ENCODE measurements around the gene COL18A1.

COL18A1 gene

DNA sequence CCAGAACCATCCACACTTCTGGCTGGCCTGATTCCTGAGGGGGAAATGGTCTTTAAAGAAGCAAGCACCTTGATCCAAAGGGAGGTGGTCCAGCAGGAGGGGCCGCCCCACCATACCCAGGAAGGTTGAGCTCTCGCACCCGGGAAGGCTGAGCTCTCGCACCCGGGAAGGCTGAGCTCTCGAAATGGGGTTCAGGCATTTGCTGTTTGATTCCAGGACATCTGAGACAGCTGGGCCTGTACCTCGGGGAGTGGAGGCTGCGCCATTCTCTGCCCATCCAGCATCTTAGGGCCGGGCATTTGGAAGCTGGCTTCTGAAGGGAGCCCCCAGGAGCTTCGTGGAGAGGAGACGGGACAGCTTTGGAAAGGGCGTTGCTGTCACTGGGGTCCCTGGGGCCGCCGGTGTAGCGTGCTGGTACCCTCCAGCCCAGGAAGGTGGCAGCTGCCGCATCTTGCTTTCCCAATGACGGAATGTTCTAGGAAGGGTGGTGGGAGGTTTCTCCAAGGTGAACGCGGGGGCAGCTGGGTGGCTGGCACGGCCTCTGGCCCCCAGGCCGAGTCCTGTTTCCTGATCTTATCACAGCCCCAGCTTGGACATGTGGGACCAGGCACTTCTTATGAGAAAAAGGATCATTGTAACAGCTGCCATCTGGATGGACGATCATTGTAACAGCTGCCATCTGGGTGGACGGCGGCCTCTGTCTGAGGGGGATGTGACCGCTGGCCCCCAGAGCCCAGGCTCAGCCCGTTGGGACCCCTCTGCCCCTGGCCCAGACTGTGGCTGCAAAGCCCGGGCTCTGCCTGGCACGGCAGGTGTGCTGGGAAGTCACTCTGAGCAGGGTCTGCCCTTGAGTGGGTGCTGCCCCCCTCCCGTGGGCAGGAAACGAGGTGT lies 61.6 kb downstream of the COL18A1 start:
- H4K20me1 ChIP-seq (ENCODE audit: insufficient read depth, low read length) = no peaks in the 10 kb centered on the region

DNA sequence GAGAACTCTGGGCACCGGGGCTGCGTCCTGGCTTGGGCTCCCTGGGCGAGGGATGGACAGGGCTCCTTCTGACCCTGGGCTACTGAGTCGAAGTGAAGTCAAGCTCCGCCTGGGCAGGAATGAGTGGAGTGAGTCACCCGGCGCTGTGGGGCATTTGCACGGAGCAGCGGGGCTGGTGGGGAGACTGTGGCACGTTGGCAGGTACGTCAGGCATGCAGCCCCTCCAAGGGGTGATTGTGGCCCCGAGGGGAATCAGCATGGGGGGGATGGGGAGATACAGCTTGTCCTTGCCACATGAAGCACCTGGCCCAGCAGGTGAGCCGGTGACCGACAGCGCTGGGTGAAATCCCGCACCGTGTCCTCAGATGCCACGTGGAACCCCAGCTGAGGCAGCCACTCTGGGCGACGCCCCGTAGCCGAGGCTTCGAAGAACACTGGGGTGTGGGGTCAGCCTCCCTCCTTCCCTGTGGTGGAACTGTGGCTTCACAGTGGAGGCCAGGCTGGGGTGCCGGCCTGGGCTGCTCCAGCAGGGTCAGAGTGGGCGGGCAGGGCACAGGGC lies 62.3 kb downstream of the COL18A1 start:
- no peaks in the 10 kb centered on the region for H3K4me1 ChIP-seq (ENCODE audit: low read length)
- TF ChIP-seq, protein P1, sequence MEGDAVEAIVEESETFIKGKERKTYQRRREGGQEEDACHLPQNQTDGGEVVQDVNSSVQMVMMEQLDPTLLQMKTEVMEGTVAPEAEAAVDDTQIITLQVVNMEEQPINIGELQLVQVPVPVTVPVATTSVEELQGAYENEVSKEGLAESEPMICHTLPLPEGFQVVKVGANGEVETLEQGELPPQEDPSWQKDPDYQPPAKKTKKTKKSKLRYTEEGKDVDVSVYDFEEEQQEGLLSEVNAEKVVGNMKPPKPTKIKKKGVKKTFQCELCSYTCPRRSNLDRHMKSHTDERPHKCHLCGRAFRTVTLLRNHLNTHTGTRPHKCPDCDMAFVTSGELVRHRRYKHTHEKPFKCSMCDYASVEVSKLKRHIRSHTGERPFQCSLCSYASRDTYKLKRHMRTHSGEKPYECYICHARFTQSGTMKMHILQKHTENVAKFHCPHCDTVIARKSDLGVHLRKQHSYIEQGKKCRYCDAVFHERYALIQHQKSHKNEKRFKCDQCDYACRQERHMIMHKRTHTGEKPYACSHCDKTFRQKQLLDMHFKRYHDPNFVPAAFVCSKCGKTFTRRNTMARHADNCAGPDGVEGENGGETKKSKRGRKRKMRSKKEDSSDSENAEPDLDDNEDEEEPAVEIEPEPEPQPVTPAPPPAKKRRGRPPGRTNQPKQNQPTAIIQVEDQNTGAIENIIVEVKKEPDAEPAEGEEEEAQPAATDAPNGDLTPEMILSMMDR (IDR thresholded peaks at IDR 0.05; ENCODE audit: low read depth, low read length) = no peak
- TF ChIP-seq EZH2phosphoT487 (IDR thresholded peaks at IDR 0.05; ENCODE audit: low read depth) = no peak
- H3K36me3 ChIP-seq (replicated peaks; ENCODE audit: low read depth, low read length) = no peaks in the 10 kb centered on the region
- H3K79me2 ChIP-seq (ENCODE audit: low read length) = no peaks in the 10 kb centered on the region
- H3K27me3 ChIP-seq (ENCODE audit: low read depth, low read length) = no peaks in the 10 kb centered on the region
- H4K20me1 ChIP-seq (ENCODE audit: insufficient read depth, low read length) = no peaks in the 10 kb centered on the region
- no peak overlapping the region for H3K9ac ChIP-seq (ENCODE audit: low read length)
- no peaks in the 10 kb centered on the region for H3K9me3 ChIP-seq (ENCODE audit: insufficient read depth, low read length)
- H3K4me3 ChIP-seq (ENCODE audit: low read length) = no peak overlapping the region
- H2AFZ ChIP-seq (ENCODE audit: low read depth, low read length) = no peak overlapping the region
- no peak overlapping the region for H3K27ac ChIP-seq (ENCODE audit: low read length)
- H3K4me2 ChIP-seq (ENCODE audit: low read length) = no peak overlapping the region

More for the DNA sequence above, 61.6 kb downstream of the COL18A1 start:
- Histone ChIP-seq H3K27me3 (ENCODE audit: low read depth, low read length) (no peaks in the 10 kb centered on the region), H3K36me3 (replicated peaks; ENCODE audit: low read depth, low read length) (no peaks in the 10 kb centered on the region), H3K9me3 (ENCODE audit: insufficient read depth, low read length) (no peaks in the 10 kb centered on the region), H3K4me1 (ENCODE audit: low read length) (no peaks in the 10 kb centered on the region), H3K79me2 (ENCODE audit: low read length) (no peaks in the 10 kb centered on the region), H3K27ac (ENCODE audit: low read length) (no peak overlapping the region), H3K9ac (ENCODE audit: low read length) (no peak overlapping the region), H3K4me3 (ENCODE audit: low read length) (no peak overlapping the region), H3K4me2 (ENCODE audit: low read length) (no peak overlapping the region), H2AFZ (ENCODE audit: low read depth, low read length) (no peak overlapping the region)
- TF ChIP-seq, protein P1 (IDR thresholded peaks at IDR 0.05; ENCODE audit: low read depth, low read length) = no peak
- TF ChIP-seq EZH2phosphoT487 (IDR thresholded peaks at IDR 0.05; ENCODE audit: low read depth) = no peak

DNA sequence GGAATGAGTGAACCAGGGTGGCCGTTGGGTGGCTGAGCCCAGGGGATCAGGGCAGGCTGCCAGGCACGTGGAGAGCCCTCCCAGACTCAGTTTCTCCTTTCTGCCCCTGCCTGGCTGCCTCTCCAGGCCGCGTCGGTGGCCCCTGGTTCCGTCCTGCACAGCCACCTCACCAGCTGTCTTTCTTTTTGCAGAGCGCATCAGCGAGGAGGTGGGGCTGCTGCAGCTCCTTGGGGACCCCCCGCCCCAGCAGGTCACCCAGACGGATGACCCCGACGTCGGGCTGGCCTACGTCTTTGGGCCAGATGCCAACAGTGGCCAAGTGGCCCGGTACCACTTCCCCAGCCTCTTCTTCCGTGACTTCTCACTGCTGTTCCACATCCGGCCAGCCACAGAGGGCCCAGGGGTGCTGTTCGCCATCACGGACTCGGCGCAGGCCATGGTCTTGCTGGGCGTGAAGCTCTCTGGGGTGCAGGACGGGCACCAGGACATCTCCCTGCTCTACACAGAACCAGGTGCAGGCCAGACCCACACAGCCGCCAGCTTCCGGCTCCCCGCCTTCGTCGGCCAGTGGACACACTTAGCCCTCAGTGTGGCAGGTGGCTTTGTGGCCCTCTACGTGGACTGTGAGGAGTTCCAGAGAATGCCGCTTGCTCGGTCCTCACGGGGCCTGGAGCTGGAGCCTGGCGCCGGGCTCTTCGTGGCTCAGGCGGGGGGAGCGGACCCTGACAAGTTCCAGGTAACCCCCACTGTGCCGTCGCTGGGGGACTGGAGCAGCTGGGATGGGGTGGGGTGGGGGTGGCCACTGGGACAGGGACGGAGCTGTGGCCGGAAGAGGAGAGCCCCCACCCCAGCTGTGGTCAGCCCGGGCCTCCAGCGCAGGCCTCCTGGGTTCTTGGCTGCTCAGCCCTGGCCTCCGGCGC lies 63.3 kb downstream of the COL18A1 start:
- H3K4me2 ChIP-seq (ENCODE audit: low read length) = no peak overlapping the region
- no peaks in the 10 kb centered on the region for H3K36me3 ChIP-seq (replicated peaks; ENCODE audit: low read depth, low read length)
- no peak overlapping the region for H3K4me3 ChIP-seq (ENCODE audit: low read length)
- TF ChIP-seq EZH2phosphoT487 (IDR thresholded peaks at IDR 0.05; ENCODE audit: low read depth) = no peak
- TF ChIP-seq, protein P1 (IDR thresholded peaks at IDR 0.05; ENCODE audit: low read depth, low read length) = no peak
- no peaks in the 10 kb centered on the region for H3K79me2 ChIP-seq (ENCODE audit: low read length)
- no peaks in the 10 kb centered on the region for H3K27me3 ChIP-seq (ENCODE audit: low read depth, low read length)
- H3K9me3 ChIP-seq (ENCODE audit: insufficient read depth, low read length) = no peaks in the 10 kb centered on the region
- no peaks in the 10 kb centered on the region for H4K20me1 ChIP-seq (ENCODE audit: insufficient read depth, low read length)
- H2AFZ ChIP-seq (ENCODE audit: low read depth, low read length) = no peak overlapping the region
- H3K27ac ChIP-seq (ENCODE audit: low read length) = no peak overlapping the region
- no peak overlapping the region for H3K9ac ChIP-seq (ENCODE audit: low read length)
- no peaks in the 10 kb centered on the region for H3K4me1 ChIP-seq (ENCODE audit: low read length)

DNA sequence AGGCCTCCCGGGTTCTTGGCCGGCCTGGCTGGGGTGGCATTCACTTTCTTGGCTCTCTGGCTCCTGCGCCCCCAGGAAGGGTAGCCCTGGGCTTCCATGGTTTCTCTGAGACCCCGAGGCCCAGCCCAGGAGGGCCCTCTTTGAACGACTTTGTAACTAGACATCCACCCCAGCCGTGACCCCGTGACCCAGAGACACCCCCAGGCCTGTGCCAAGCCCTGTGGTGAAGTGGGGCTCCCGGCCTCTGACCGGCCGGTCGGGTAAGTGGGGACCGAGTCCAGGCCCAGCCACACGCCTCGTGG lies 64.0 kb downstream of the COL18A1 start:
- Histone ChIP-seq H3K27me3 (ENCODE audit: low read depth, low read length) (no peaks in the 10 kb centered on the region), H4K20me1 (ENCODE audit: insufficient read depth, low read length) (no peaks in the 10 kb centered on the region), H3K4me2 (ENCODE audit: low read length) (no peak overlapping the region), H3K9me3 (ENCODE audit: insufficient read depth, low read length) (no peaks in the 10 kb centered on the region), H3K4me3 (ENCODE audit: low read length) (no peak overlapping the region), H3K79me2 (ENCODE audit: low read length) (no peaks in the 10 kb centered on the region), H3K36me3 (replicated peaks; ENCODE audit: low read depth, low read length) (no peaks in the 10 kb centered on the region), H3K4me1 (ENCODE audit: low read length) (no peaks in the 10 kb centered on the region), H2AFZ (ENCODE audit: low read depth, low read length) (no peak overlapping the region), H3K9ac (ENCODE audit: low read length) (no peak overlapping the region), H3K27ac (ENCODE audit: low read length) (no peak overlapping the region)
- TF ChIP-seq, protein P1 (IDR thresholded peaks at IDR 0.05; ENCODE audit: low read depth, low read length) = no peak
- no peak for TF ChIP-seq EZH2phosphoT487 (IDR thresholded peaks at IDR 0.05; ENCODE audit: low read depth)

All from OCI-LY3 (cell line).